T-helper 2 cell treated with Interferon-gamma antibody and Interleukin-4, amounts not matched to agents 100 ng/mL and 5 ng/mL, for 36 hours (primary cell): Measurements from ENCODE around the gene ZNF511. TPM values are rescaled to one million over a fixed set of nuclear protein-coding genes. Genes with fewer than 3 reads are reported as not detected.

Source experiments
- intact Hi-C: fragments of 100-400 bp; cut with micrococcal nuclease; formaldehyde crosslinking; loops from one replicate; pipeline ENCODE4 v1.15.1; 2023
- total RNA-seq: library from RNA; stranded (reverse); gene quantifications from 2 replicates; pipeline ENCODE4 v1.2.3, GENCODE V29; 2022

The ZNF511 gene
- total RNA-seq, 1 donor from 2014 or later: 71.1 TPM

DNA sequence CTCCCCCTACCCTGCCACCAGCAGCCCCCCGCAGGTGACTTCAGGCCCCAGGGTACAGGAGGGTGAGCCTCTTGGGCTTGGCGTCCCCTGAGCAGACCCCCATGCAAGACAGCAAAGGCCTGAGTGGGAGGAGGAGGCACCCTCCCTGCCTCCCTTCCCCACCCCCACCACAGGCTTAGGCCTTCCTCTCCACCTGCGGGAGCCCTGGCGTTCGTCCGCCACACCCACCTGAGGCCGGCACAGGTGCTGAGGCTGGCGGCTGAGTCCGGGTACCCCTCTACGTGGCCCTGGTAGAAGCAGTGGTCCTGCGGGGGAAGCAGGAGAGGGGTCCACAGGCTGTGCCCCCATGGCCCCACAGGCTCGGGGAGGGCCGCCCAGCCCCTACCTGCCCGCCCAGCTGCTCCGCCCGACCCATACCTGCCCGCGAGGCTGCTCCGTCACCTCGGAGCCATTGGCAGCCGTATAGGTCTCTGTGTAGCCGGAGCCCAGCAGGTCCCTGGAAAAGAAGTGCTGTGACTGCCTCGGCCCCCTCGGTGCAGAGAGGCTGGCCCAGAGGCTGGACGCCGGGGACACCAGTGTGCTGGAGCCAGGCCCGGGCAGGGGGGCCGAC, 35.1 kb upstream of the ZNF511 start:
- intact Hi-C loops: loop anchor here (10.0 kb wide), 1 partner anchor 129 kb away; no protein-coding TSS in a partner anchor

DNA sequence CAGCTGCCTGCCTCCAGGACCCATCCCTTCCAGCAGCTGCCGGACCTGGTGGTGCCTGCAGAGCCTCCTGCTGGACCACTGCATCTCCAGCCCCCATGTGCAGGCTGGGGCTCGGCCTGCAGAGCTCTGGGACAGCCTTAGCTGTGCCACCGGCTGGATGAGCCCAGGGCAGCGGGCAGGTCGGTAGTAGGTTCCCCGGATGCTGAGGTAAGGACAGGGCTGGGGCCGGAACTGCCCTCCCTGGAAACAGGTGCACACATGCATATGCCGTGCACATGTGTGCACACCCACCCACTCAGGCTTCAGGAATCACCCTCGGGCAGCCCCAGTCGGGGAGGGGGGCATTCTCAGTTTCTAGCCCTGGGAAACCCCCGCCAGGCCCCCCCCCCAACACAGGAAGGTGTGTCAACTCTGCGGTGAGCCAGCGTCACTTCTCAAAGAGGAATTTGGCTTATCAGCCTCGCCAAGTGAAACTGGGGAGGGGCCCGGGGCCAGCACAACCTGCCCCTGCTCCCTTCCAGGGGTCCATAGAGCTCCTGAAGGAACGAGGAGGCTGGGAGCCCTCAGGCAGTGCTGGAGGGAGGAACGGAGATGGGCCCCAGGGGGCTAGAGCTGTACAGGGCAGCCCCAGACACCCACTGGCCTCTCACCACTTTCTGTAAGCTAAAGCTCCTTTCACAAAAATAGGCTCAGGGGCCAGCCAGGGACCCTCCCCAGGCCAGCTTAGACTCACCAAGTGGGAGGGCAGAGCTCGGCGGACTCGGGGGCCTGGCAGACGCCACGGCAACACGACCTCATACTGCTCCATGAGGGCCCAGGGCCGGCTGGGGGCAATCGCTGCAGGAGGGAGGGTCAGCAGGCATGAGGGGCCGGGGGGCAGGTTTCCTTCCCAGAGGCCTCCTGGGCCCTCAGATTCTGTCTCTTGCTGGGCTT, 33.7 kb upstream of the ZNF511 start:
- intact Hi-C loops: loop anchor here (1.0 to 10.0 kb wide), 4 partner anchors 11 to 130 kb away; partner anchors contain the start of genes TUBGCP2 and ZNF511

DNA sequence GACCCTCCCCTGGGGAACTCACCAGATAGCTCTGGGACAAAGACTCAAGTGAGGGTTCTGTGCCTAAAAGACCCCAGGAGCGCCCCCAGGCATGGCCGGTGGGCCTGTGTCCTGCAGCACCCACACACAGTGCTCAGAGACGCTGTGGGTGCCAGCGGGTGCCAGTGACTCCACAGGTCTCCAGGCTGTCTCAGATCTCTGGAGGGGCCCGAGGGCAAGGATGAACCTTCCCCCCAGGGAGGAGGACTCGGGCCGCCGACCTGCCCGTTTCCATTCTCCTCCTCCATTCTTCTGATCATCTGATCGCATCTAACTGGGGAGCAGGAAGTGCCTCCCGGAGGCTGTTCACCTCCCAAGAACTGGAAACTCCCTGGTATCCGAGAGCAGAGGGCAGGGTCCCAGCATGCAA, 33.0 kb upstream of the ZNF511 start:
- intact Hi-C loops: loop anchor here (1.0 to 10.0 kb wide), 5 partner anchors 11 to 131 kb away; partner anchors contain the start of genes TUBGCP2 and ZNF511

DNA sequence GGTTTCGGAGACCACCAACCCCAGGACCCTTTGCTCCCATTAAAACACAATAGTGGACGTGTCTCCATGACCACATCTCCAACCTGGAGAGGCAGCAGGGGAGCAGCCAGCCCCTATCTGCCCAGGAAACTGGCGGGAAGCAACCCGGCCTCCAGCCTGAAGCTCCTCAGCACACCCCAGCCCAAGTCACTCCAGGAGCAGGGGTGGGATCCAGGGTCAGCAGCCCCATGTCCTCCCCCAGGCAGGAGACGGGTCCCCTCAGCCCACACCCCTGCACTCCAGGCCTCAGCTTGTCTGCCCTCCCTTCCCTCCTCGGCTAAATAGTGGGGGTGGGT, 32.6 kb upstream of the ZNF511 start:
- intact Hi-C loops: loop anchor here (1.0 to 10.0 kb wide), 2 partner anchors 102 to 131 kb away; no protein-coding TSS in a partner anchor

DNA sequence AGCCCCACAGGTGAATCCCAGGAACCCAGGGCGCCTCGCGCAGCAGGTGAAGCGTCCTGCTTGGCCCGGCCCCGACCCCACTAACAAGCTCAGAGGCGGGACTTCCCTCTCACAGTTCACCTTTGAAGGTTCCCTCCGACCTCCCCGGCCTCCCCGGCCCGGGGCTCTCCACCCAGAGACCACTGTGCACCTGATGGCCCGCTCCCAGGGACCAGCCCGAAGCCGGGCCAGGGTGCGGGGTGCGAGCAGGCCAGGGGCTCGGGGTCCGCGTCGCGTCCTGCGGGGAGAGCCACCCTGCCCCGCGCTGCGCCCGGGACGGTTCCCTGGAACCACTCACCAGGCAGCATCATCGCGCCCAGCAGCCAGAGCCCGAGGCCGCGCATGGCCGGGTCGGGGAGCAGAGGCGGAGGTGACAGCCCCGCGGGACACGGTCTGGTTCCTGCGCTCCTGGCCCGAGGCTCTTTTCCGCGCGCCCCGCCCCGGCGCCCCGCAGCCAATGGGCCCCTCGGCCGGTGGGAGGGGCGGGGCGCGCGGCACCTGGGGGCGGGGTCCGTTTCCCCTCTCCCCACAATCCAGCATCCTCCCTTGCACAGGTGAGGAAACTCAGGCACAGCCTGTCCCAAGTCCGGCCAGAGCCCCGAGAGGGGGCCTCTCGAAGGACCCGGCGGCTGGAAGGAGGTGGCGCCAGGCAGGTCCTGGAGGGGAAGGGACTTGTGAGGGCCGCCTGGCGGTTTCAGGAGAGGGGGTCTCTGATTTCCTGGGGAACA, 32.1 kb upstream of the ZNF511 start, which contains the start of gene ADAM8:
TSS of gene ADAM8 (minus strand) at position 434 of the 767 bp plus-strand sequence. CDS start at position 383, 51 bp downstream.
- intact Hi-C loops: loop anchor here (1.0 to 10.0 kb wide), 2 partner anchors 102 to 132 kb away; no protein-coding TSS in a partner anchor

DNA sequence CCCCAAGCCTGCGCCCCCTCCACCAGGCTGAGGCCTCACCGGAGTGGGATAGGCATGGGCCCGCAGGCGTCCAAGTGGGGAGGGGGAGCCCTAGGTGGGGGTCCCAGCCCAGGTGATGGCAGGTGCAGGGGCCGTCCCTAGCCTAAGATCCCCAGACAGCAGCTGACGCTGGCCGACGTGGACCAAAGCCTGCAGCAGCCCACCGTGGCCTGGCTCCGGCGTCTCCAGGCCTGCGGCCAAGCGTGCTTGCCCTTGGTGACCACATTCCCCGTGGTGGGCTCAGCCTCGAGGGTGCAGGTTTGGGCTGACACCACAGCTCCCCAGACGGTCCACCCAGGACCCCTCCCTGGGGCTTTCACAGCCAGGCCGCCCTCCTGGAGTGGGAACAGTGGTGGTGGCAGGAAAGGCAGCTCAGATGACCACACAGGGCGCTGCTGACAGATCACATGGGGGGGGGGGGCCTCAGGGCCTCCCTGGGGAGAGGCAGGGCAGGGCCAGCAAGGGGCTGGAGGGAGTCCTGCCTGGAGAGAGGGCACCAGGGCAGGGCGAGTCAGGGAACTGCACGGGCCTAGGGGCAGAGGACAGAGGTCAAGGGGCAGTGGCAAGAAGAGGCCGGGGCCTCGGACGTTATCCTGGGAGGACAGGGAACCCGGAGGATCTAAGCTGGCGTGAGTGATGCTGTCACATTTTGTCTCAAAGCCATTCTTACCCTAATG, 31.3 kb upstream of the ZNF511 start:
- intact Hi-C loops: loop anchor here (10.0 kb wide), 1 partner anchor 133 kb away; no protein-coding TSS in a partner anchor

DNA sequence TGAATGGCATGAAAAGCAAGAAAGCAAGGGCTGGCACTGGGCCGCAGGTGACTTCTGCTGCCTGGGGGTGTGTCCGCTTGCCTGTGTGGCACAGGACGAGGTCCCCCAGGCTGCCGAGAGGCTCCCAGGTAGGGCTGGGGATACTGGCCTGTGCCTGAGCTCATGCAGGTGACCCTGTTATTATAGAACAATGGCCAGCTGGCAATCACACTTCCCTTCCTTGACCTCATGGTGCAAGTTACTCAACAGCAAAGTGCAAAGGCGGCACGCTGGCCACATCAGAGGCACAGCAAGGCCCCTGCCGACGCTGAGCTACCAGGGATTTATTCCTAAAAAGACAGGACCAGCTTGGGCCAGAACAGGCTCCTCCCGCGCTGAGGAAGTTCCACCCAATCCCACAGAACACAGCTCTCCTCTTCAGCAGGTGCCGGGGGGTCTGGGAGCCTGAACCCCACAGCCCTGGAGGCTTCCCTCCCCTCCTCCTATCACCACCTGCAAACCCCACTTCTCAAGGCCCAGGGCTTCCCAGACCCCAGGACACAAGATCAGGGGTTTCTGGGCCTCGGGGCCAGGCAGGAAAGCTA, 30.6 kb upstream of the ZNF511 start:
- intact Hi-C loops: loop anchor here (10.0 kb wide), 1 partner anchor 133 kb away; no protein-coding TSS in a partner anchor

DNA sequence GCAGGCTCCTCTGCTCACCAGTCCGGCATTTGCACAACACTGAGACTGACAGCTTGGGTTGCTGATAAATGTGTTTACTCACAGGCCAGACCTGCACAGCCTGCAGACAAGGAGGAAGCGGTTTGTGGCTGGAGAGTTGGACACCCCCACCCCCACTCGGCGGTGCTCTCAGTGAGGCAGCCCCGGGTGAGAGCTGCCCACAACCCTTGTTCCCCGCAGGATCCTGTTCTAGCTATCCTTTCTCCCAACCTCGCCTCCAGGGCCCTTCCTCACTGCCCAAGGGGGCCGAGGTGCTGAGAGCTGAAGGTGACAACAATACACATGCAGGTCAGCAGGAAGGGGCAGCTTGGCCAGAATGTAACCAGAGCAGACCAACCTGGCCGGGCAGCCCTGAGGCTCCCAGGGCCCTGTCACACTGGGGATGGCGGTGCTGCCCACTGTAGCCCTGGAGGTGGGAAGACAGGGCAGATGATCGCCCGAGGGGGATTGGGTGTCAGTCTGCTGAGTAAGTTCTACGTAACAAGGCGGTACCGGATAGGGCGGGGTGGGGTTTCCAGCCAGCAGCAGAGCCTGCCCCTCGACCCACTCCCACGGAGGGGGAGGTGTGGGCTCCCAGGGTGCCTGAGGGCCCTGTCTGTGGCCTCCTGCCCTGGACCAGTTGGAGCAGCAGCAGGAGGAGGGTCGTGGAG, 30.0 kb upstream of the ZNF511 start:
- intact Hi-C loops: loop anchor here (10.0 kb wide), 1 partner anchor 134 kb away; no protein-coding TSS in a partner anchor

DNA sequence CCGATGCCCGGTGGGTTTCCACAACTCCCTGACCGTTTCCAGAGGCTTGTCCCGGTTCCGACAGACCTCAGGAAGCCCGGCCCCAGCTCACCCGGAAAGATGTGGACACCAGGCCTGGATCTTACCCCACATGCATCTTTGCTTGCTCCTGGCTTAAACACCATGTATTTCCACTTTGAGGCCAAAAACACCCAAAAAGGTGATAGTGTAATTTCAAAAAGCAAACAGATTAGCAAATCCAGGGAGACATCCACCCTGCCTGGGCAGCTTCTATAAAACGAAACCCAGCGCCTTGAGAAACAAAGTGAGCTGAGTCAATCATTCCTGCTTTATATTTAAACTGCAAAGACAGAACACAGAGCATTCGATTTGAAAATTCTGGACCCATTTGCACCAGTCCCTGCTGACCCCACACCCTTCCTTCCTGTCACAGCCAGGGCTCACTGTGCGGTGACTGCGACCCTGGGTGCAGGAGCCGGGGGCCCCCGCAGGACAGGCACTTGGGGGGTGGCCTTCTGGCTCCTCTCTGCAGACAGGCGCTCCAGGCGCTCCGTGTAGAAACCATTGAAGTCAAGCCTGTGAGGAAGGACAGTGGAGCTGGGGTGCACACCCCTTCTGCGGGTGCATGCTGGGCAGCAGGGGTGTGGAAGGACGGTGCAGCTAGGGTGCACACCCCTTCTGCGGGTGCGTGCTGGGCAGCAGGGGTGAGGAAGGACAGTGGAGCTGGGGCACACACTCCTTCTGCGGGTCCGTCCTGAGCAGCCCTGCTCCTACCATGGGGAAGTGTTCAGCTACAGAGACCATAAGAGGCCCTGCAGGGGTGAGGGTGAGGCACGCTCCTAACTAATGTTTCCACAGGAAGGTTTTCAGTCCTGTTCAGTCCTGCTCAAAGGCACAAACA, 29.1 kb upstream of the ZNF511 start:
- intact Hi-C loops: loop anchor here (10.0 kb wide), 1 partner anchor 135 kb away; no protein-coding TSS in a partner anchor

DNA sequence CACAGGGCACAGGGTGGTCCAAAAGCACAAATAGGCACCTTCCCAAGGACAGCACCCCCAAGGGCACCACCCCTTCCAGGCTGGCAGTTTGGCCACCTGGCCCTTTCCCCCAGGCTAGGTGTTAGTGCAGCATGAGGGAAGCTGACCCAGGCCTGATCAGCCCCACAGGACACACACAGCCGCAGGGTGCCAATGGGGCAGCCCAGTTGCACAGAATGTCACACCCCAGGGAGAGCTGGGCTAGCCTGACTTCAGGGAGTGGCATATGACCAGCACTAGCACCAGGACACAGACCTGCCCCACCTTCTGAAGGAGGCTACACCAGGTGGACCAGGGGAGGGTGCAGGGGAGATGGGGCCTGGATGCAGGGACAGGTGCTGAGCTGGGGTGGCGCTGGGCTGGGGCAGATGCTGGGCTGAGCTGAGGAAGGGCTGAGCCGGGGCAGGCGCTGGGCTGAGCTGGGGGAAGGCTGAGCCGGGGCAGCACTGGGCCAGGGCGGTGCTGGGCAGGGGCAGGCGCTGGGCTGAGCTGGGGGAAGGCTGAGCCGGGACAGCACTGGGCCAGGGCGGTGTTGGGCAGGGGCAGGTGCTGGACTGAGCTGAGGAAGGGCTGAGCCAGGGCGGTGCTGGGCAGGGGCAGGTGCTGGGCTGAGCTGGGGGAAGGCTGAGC, 28.2 kb upstream of the ZNF511 start:
- intact Hi-C loops: no loop called here

DNA sequence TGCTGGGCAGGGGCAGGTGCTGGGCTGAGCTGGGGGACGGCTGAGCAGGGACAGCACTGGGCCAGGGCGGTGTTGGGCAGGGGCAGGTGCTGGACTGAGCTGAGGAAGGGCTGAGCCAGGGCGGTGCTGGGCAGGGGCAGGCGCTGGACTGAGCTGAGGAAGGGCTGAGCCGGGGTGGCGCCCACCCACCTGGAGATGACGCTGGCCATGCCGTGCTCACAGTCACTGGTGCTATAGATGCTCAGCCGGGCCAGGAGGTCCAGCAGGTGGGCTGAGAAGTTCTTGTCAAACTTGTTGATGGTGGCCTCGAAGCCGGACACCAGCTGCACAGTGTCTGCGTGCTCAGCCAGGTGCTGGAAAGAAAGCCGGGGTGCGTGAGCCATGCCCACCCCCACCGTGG, 27.6 kb upstream of the ZNF511 start:
- intact Hi-C loops: no loop called here

DNA sequence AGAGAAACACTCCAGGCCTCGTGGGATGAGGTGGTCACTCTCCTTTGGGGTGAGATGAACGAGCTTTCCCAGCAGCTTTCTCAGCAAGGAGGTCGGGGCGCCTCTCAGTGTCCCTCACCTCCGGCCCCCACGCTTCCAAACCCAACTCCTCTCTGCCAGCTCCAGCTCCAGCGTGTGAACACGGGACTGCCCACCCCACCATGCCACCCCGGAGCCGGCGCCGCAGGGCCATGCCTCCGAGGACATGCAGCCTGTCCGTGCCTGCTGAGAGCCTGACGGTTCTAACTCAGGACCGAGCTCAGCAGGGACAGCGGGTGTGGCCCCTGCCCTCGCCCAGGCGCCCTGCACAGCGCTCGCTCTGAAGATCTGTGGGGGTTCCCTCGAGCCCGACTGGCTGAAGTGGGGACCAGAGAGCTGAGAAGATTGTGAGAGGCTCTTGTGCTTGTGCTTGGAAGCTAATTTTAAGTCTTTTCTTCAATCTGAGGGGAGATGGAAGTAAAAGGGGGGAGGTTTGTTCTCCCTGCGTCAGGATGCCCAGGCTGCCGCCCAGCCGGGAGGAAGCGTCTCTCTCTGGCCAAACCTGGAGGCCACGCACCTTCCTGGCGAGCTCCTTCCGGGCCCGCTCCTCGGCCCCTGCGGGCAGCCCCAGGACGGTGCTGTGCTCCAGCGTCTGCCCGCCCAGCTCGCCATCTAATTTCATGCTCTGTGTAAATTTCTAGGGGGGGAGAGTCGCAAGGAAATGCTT, 26.9 kb upstream of the ZNF511 start:
- intact Hi-C loops: no loop called here

DNA sequence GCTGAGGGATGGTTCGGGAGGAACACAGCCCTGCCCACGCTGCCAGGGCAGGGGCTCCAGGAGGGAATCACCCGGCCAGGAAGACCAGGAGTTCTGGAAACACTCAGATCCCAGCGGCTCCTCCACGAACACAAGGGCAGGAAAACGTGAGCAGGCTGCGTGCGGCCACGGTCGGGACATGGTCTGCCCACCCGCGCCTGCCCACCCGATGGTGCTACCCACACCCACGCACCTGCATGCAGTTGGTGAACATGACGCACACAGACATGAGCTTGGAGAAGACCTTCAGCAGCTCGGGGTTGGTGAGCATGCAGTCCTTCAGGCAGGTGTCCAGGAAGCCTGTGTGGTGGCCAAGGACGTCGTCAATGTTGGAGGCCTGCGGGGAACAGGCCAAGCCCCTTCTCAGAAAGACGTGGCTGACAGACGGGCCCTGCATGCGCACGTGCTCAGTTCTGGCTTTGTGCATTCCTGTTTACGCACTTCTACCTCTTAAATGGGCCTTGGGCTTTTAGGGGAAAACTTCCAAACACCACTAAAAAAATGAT, 25.8 kb upstream of the ZNF511 start:
- intact Hi-C loops: no loop called here

DNA sequence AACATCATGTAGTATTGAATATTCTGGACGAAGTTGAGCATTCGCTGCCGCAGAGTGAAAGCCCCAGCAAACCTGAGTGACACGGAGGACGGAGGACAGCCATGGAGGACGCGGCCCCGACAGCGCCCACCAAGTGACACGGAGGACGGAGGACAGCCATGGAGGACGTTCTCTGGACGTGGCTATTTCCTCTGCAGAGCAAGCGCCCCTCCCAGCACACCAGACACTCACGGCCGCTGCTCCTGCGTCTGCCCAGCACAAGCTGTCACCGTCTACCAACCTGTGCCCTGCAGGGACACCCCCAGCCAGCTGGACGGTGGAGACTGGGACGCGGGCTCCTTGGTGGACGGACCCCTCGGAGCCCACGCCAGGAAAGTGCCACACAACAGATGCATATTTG, 24.8 kb upstream of the ZNF511 start:
- intact Hi-C loops: no loop called here

DNA sequence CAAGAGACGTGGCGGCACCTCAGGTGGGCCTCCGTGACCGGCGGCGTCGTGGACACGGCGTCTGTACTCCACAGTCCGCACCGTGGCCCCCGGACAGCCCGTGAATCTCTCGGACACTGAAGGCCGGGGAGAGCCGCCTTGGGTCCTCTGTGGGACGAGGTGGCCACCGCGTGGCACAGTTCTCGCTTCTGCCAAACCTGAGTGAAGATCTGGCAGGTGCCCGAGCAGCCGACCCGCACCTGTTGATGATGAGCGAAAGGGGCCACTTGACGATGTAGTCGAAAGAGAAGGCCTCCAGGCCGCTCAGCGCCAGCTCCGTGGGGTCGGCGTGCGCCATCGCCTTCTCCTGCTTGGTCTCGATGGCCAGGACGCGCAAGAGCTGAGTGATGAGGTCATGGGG, 23.5 kb upstream of the ZNF511 start:
- intact Hi-C loops: no loop called here

DNA sequence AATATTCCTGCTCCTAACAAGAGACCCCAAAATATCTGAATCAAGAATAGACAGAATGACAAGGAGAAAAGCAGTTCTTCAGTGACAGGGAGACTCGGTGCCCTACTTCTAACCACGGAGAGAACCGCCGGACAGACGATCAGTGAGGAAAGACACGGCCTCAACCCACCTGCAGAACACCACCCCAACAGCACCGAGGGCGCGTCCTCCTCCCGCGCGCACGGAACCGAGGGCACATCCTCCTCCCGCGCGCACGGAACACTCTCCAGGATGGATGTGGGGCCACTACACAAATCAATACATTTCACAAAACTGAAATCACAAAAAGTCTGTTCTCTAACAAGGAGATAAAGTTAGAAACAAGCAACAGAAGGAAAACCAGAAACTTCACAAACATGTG, 22.3 kb upstream of the ZNF511 start:
- intact Hi-C loops: no loop called here
